Activated CD4-positive, alpha-beta T cell treated with anti-CD3 and anti-CD28 coated beads, Interleukin-10, Interleukin-2, amounts not matched to agents 100 ng/mL and 50 ng/mL, durations not matched to agents 16 hours and 8 hours (primary cell): ENCODE data around the gene MRPS27.

Source experiments
- DNase-seq: peaks from one replicate; pipeline ENCODE4 v3.0.0-alpha.2; 2020

MRPS27 gene

GRCh38 chr5:72319976-72320752 lies at the start of gene MRPS27, which contains the start of gene PTCD2:
TSS of gene MRPS27 (minus strand) at chr5:72320240. CDS start at chr5:72320221, 19 bp downstream.
TSS of gene PTCD2 (plus strand) at chr5:72320373. CDS start at chr5:72320383, 10 bp downstream.
- peak; percentile 98 for DNase-seq

GRCh38 chr5:72369711-72370110 lies 49.7 kb upstream of the MRPS27 start:
- DNase-seq: no peak

- no peak for DNase-seq
These were observed 49.3 kb upstream of the MRPS27 start for GRCh38 chr5:72369301-72369700.

- no peak for DNase-seq
These were observed 48.2 kb upstream of the MRPS27 start for GRCh38 chr5:72368271-72368670.

GRCh38 chr5:72366324-72366976 lies 46.4 kb upstream of the MRPS27 start:
- peak; percentile 47 for DNase-seq

GRCh38 chr5:72364951-72365350 lies 44.9 kb upstream of the MRPS27 start:
- DNase-seq: no peak

GRCh38 chr5:72364171-72364570 lies 44.1 kb upstream of the MRPS27 start:
- DNase-seq: no peak

- DNase-seq: no peak
These were observed 43.2 kb upstream of the MRPS27 start for GRCh38 chr5:72363166-72363802.

- no peak for DNase-seq
These were observed 39.8 kb upstream of the MRPS27 start for GRCh38 chr5:72359886-72360285.

GRCh38 chr5:72358925-72359324 lies 38.9 kb upstream of the MRPS27 start:
- no peak for DNase-seq

GRCh38 chr5:72356361-72356760 lies 36.3 kb upstream of the MRPS27 start:
- no peak for DNase-seq

- DNase-seq: no peak
These were observed 35.8 kb upstream of the MRPS27 start for GRCh38 chr5:72355706-72356299.

- DNase-seq: no peak
These were observed 33.0 kb upstream of the MRPS27 start for GRCh38 chr5:72353046-72353445.

GRCh38 chr5:72352616-72353015 lies 32.6 kb upstream of the MRPS27 start:
- DNase-seq: no peak

- no peak for DNase-seq
These were observed 31.3 kb upstream of the MRPS27 start for GRCh38 chr5:72351376-72351775.

GRCh38 chr5:72347801-72348308 lies 27.8 kb upstream of the MRPS27 start:
- DNase-seq: peak; percentile 68

GRCh38 chr5:72346398-72346797 lies 26.4 kb upstream of the MRPS27 start:
- DNase-seq: no peak

GRCh38 chr5:72338689-72339209 lies 18.7 kb upstream of the MRPS27 start:
- DNase-seq: no peak

- DNase-seq: no peak
These were observed 17.1 kb upstream of the MRPS27 start for GRCh38 chr5:72337159-72337558.

GRCh38 chr5:72330712-72331111 lies 10.7 kb upstream of the MRPS27 start:
- DNase-seq: no peak

GRCh38 chr5:72328172-72328571 lies 8.1 kb upstream of the MRPS27 start:
- DNase-seq: no peak

- no peak for DNase-seq
These were observed 6.2 kb upstream of the MRPS27 start for GRCh38 chr5:72326306-72326649.
